Sigmoid colon (tissue), 4 donors: Measurements from ENCODE around the gene SCAF11.

Experiments
- EP300 ChIP-seq, 4 donors: sonication (generic); formaldehyde crosslinking; IDR thresholded peaks; one replicate each; pipeline ENCODE4 v1.6.1; 2017; ENCODE audit warnings: antibody characterized with exemption in 4 of 4
- POLR2A ChIP-seq, 2 donors: fragments of 450-650 bp; IDR thresholded peaks; one replicate each; pipeline ENCODE4 v1.6.1; 2016; ENCODE audit warnings: antibody characterized with exemption in 2 of 2, mild to moderate bottlenecking in 2 of 2, moderate library complexity in 2 of 2
- TF ChIP-seq, protein P1 (sequence below), 4 experiments: fragments of 450-650 bp in 3 of 4; fragments of 200-600 bp in 1 of 4; IDR thresholded peaks; one replicate each; pipeline ENCODE4 v1.5.1; 2016 to 2019; ENCODE audit warnings: antibody characterized with exemption in 4 of 4, mild to moderate bottlenecking in 3 of 4, moderate library complexity in 2 of 4

DNA sequence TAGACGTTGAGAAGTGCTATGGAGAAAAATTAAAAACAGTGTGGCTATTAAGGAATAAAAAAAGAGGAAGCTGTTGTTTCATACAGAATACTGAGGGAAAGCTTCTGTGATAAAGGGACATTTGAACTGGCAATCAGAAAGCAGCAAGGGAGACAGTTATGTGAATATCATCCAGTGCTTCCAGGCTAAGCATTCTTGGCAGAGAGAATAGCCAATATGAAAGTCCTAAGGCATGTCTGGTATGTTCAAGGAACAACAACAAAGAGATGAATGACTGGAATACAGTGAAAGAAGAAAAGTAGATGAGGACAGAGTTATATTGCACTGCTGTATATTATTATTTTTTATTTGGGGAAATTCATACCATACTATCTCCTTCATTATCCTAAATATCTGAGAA lies 23.9 kb downstream of the SCAF11 start:
- TF ChIP-seq, protein P1, sequence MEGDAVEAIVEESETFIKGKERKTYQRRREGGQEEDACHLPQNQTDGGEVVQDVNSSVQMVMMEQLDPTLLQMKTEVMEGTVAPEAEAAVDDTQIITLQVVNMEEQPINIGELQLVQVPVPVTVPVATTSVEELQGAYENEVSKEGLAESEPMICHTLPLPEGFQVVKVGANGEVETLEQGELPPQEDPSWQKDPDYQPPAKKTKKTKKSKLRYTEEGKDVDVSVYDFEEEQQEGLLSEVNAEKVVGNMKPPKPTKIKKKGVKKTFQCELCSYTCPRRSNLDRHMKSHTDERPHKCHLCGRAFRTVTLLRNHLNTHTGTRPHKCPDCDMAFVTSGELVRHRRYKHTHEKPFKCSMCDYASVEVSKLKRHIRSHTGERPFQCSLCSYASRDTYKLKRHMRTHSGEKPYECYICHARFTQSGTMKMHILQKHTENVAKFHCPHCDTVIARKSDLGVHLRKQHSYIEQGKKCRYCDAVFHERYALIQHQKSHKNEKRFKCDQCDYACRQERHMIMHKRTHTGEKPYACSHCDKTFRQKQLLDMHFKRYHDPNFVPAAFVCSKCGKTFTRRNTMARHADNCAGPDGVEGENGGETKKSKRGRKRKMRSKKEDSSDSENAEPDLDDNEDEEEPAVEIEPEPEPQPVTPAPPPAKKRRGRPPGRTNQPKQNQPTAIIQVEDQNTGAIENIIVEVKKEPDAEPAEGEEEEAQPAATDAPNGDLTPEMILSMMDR (IDR thresholded peaks at IDR 0.05) = no peak
- TF ChIP-seq EP300 (IDR thresholded peaks at IDR 0.05) (no peak), POLR2A (IDR thresholded peaks at IDR 0.05) (no peak)
